SH-SY5Y (cell line): Measurements from ENCODE around the gene CHD6.

Experiments used
- GATA2 ChIP-seq: IDR thresholded peaks from 2 replicates; pipeline ENCODE4 v1.6.1; 2011; ENCODE audit warnings: mild to moderate bottlenecking, low read depth, low read length
- GATA3 ChIP-seq: IDR thresholded peaks from 2 replicates; pipeline ENCODE4 v1.6.1; 2011; ENCODE audit warnings: low read depth, mild to moderate bottlenecking, low read length, moderate library complexity

GRCh38 chr20:41433203-41433602, 185.0 kb downstream of the CHD6 start:
- TF ChIP-seq GATA3 (no peak), GATA2 (no peak)
